Measurements from ENCODE around the gene LRRC7.

DNA sequence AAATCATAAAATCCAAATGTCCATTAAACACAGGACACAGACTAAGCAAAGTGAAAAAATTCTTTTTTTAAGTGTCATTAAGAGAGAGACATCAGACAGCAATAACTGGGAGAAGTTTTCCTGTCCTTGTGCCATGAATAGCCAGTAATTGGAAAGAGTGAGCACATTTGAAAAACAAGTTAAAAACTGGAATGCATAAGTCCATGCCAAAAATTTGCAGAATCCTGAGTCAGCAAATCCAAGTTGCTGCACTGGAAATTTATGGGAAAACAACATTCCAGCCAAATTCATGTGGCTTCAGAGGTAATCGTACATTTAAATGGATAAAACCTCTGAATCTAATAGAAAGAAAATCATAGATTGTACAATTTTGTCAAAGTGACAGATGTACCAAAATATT, 346.3 kb downstream of the LRRC7 start:
- no peak for TF ChIP-seq POLR2A (IDR thresholded peaks at IDR 0.05)
- TF ChIP-seq, protein P1, sequence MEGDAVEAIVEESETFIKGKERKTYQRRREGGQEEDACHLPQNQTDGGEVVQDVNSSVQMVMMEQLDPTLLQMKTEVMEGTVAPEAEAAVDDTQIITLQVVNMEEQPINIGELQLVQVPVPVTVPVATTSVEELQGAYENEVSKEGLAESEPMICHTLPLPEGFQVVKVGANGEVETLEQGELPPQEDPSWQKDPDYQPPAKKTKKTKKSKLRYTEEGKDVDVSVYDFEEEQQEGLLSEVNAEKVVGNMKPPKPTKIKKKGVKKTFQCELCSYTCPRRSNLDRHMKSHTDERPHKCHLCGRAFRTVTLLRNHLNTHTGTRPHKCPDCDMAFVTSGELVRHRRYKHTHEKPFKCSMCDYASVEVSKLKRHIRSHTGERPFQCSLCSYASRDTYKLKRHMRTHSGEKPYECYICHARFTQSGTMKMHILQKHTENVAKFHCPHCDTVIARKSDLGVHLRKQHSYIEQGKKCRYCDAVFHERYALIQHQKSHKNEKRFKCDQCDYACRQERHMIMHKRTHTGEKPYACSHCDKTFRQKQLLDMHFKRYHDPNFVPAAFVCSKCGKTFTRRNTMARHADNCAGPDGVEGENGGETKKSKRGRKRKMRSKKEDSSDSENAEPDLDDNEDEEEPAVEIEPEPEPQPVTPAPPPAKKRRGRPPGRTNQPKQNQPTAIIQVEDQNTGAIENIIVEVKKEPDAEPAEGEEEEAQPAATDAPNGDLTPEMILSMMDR (IDR thresholded peaks at IDR 0.05 in 4 of 5, conservative IDR thresholded peaks at IDR 0.05 in 1 of 5), result no peak

Data from gastrocnemius medialis (tissue), 4 donors.